GM21528 (cell line): ENCODE measurements around the gene TRMT10B.
"Not testable (repeated sequence)": the region's sequence is repeated elsewhere in the genome, so short reads cannot be mapped to it uniquely, and the experiment has no call there.

ENCODE experiments used
- ATAC-seq: cut with Tn5 transposase; IDR thresholded peaks from one replicate; pipeline ENCODE4 v1.9.1; 2021; ENCODE audit warnings: mild to moderate bottlenecking, moderate library complexity; ENCODE audit not compliant: unreplicated experiment, low FRiP score

Gene TRMT10B

GRCh38 chr9:37796232-37796631, 42.6 kb downstream of the TRMT10B start:
- ATAC-seq: no peak

GRCh38 chr9:37798677-37799076, 45.1 kb downstream of the TRMT10B start:
- no peak for ATAC-seq

DNA sequence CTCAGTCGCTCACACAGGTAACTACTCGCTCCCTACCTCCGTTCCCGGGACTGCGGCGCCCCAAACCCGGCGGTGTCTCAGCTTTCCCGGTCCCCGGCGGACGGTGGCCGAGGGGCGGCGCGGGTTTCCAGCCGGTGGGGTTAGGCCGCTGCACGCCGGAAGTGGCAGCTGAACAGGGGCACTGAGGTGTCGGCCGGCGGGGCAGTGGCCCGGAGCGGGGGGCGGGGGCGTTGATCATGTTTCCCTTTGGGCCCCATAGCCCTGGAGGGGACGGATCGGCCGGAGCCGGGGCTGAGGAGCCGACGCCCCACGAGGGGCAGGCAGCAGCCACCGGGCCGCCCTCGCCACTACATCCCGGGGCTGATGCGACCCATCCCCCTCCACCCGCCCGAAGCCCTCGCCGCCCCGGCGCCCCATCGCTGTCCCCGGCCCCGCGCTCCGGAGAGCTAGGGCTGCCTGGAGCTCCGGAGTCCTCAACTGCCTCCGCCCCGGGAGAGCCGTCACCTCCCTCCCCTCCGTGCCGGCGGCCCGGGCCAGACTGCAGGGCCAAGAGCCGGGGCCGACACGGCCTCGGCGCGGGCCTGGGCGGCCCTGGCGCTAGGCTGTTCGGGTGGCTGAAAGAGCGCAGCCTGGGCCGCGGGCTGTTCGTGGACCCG, 47.2 kb downstream of the TRMT10B start, which contains the start of gene DCAF10:
Gene DCAF10 (plus strand): TSS at position 167 of the 656 bp plus-strand sequence. CDS start 70 bp downstream, at position 237.
- peak; percentile 72 for ATAC-seq

GRCh38 chr9:37801287-37801850, 47.8 kb downstream of the TRMT10B start:
- ATAC-seq: peak; percentile 39

DNA sequence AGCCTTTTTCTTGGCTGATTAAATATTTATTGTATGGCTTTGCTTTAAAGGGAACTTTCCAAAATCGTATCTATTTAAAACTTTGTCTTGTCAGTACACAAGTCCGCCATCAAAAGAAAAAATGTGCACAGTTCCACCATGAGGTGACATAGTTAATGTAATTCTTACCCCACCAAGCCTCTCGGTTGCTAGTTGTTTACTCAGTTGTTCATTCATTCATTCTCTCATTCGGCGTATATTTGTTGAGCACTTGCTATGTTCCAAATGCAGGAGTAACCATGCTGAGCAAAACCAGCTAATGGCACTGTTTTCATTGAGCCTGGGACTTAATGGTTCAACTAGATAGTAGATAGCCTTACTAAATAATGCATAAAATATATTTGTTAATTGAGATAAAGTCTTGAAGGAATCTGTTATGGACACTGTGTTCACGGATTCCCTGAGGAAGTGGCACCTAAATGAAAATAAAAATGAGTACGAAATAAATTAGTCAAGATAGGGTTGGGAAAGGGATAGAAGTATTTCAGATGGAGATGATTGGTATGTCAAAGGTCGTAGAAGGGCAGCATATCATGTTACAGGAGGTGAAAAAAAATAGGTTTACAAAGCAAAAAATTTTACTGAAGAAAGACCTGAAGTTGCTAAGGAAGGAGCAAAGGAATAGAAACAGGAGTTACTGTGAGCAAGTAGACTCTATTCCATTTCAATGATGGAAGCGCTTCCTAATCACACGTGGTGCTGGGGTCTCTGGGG, 48.5 kb downstream of the TRMT10B start:
- no peak for ATAC-seq

- ATAC-seq: no peak
Measured at GRCh38 chr9:37806271-37806670, 52.7 kb downstream of the TRMT10B start.

DNA sequence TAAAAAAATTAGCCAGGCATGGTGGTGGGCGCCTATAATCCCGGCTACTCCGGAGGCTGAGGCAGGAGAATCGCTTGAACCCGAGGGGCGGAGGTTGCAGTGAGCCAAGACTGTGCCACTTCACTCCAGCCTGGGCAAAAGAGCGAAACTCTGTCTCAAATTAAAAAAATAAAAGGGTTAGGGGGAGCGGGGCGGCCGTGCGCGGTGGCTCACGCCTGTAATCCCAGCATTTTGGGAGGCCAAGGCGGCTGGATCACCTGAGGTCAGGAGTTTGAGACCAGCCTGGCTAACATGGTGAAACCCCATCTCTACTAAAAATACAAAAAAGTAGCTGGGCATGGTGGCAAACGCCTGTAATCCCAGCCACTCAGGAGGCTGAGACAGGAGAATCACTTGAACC, 56.1 kb downstream of the TRMT10B start:
- not testable (repeated sequence) for ATAC-seq

DNA sequence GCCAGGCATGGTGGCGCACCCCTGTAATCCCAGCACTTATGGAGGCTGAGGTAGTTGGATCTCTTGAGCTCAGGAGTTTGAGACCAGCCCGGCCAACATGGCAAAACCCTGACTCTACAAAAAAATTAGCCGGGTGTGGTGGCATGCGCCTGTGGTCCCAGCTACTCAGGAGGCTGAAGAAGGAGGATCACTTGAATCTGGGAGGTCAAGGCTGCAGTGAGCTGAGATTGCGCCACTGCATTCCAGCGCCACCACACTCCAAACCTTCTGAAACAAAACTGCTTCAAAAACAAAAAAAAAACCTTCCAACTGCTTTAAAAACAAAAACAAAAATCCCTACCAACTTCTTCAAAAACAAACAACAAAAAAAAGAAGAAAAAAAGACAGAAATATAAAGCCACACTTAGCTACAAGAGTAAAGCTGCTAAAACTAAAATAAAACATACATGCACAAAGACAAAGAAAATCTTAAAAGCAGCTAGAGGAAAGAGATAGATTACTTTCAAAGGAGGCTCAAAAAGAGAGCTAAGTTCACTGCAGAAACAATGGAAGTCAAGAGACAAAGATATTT, 58.4 kb downstream of the TRMT10B start:
- ATAC-seq: no peak

- ATAC-seq: no peak
Measured at GRCh38 chr9:37812773-37813379, 59.3 kb downstream of the TRMT10B start.

GRCh38 chr9:37818849-37819248, 65.2 kb downstream of the TRMT10B start:
- no peak for ATAC-seq

GRCh38 chr9:37820142-37820541, 66.5 kb downstream of the TRMT10B start:
- ATAC-seq: no peak

- not testable (repeated sequence) for ATAC-seq
Measured at GRCh38 chr9:37825174-37825573, 71.6 kb downstream of the TRMT10B start.

- ATAC-seq: no peak
Measured at GRCh38 chr9:37827483-37828165, 74.0 kb downstream of the TRMT10B start.
